ENCODE data around the gene FCRL4.

The FCRL4 gene

GRCh38 chr1:157597959-157598667 lies at the start of gene FCRL4:
Gene FCRL4, minus strand, starts transcription at chr1:157598085. Its CDS starts 141 bp downstream, at chr1:157597944.
- no peak for DNase-seq

GRCh38 chr1:157646144-157646543 lies 48.3 kb upstream of the FCRL4 start:
- no peak for DNase-seq

GRCh38 chr1:157641177-157641576 lies 43.3 kb upstream of the FCRL4 start:
- DNase-seq: no peak

GRCh38 chr1:157639800-157640199 lies 41.9 kb upstream of the FCRL4 start:
- DNase-seq: no peak

- no peak for DNase-seq
These were observed 30.9 kb upstream of the FCRL4 start for GRCh38 chr1:157628773-157629172.

- DNase-seq: no peak
These were observed 28.2 kb upstream of the FCRL4 start for GRCh38 chr1:157626099-157626498.

GRCh38 chr1:157624471-157624870 lies 26.6 kb upstream of the FCRL4 start:
- DNase-seq: no peak

GRCh38 chr1:157622471-157622870 lies 24.6 kb upstream of the FCRL4 start:
- DNase-seq: no peak

- DNase-seq: no peak
These were observed 20.3 kb upstream of the FCRL4 start for GRCh38 chr1:157618190-157618589.

- DNase-seq: no peak
These were observed 2.4 kb upstream of the FCRL4 start for GRCh38 chr1:157600236-157600635.

GRCh38 chr1:157596384-157596783 lies 1.5 kb downstream of the FCRL4 start:
- no peak for DNase-seq

GRCh38 chr1:157595356-157595755 lies 2.5 kb downstream of the FCRL4 start:
- no peak for DNase-seq

- DNase-seq: no peak
These were observed 11.9 kb downstream of the FCRL4 start for GRCh38 chr1:157585984-157586383.

- no peak for DNase-seq
These were observed 13.4 kb downstream of the FCRL4 start for GRCh38 chr1:157584503-157584902.

- no peak for DNase-seq
These were observed 17.1 kb downstream of the FCRL4 start for GRCh38 chr1:157580828-157581210.

GRCh38 chr1:157580179-157580827 lies 17.6 kb downstream of the FCRL4 start:
- no peak for DNase-seq

GRCh38 chr1:157577420-157577819 lies 20.5 kb downstream of the FCRL4 start:
- no peak for DNase-seq

- no peak for DNase-seq
These were observed 22.1 kb downstream of the FCRL4 start for GRCh38 chr1:157575744-157576143.

GRCh38 chr1:157574836-157575235 lies 23.0 kb downstream of the FCRL4 start:
- no peak for DNase-seq

- no peak for DNase-seq
These were observed 31.2 kb downstream of the FCRL4 start for GRCh38 chr1:157566484-157567300.

- no peak for DNase-seq
These were observed 35.4 kb downstream of the FCRL4 start for GRCh38 chr1:157562515-157562914.

- DNase-seq: no peak
These were observed 39.8 kb downstream of the FCRL4 start for GRCh38 chr1:157558119-157558518.

Data from activated naive CD4-positive, alpha-beta T cell treated with Interleukin-2 at 50 U/mL for 16 hours (primary cell).